ENCODE results near the gene ST6GALNAC3. TPM values are rescaled to one million over a fixed set of nuclear protein-coding genes. Genes with fewer than 3 reads are reported as not detected.

The ST6GALNAC3 gene
- total RNA-seq, 1 experiment from 2014 or later: not detected

DNA sequence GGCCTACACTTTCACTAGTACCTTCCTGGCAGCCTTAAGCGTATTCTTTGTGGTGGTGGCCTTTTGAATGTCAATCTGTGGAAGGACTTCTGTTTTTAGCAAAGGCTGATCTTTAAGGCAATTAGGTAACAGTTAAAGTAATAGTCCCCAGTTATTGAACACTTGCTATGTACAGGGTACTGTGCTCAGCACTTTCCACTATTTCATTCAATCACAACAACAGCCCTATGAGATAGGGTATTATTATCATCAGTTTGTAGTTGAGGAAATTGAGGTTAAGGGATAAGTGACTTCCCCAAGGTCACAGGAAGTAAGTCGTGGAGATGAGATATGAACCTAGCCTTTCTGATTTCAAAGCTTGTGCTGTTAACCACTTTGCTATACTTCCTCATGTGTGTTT is 185.7 kb downstream of the ST6GALNAC3 start:
- in situ Hi-C loops (cut with HindIII; ENCODE audit: low sequenced_read_pairs): no loop called here
- DNase-seq (ENCODE audit: low spot score): no peak

DNA sequence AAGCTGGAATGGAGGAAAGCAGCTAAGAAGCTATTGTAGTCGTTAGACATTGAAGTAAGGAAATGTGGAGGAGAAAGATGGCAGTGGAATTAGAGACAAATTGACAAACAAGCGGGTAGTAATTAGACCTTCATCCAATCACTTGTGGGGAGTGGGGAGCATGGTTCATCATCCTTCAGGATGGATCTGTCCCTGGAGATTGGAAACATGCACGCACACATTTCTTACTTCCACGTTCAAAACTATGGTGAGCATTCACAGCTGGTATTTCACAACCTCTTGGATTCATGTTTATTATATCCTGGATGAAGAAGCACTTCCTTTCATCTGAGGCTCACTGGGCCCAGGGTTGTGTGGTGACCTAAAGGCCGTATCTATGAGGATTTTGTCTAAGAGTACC is 188.1 kb downstream of the ST6GALNAC3 start:
- in situ Hi-C loops (cut with HindIII; ENCODE audit: low sequenced_read_pairs): no loop called here
- no peak for DNase-seq (ENCODE audit: low spot score)

- DNase-seq (ENCODE audit: low spot score): no peak
- in situ Hi-C loops (cut with HindIII; ENCODE audit: low sequenced_read_pairs): no loop called here
Measured at GRCh38 chr1:76264642-76265041, 190.1 kb downstream of the ST6GALNAC3 start.

DNA sequence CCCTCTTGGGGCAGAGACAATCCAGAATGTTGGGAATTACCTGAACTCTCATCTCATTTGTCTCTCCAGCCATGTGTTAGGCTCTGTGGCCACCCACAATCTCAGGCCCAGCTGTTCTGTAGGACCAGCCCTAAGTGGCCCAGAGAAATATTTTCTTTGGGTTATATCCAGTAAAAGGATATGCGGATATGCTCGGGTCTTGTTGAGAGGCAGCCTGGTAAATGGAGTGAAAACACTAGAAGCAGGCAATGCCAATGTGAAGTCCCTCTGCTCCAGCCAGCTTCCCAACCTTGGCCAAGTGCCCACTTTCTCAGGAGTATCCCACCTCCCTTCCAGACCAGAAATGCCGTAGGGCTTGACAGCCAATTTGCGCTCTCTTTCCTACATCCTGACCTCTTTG is 192.2 kb downstream of the ST6GALNAC3 start:
- in situ Hi-C loops (cut with HindIII; ENCODE audit: low sequenced_read_pairs): no loop called here
- no peak for DNase-seq (ENCODE audit: low spot score)

DNA sequence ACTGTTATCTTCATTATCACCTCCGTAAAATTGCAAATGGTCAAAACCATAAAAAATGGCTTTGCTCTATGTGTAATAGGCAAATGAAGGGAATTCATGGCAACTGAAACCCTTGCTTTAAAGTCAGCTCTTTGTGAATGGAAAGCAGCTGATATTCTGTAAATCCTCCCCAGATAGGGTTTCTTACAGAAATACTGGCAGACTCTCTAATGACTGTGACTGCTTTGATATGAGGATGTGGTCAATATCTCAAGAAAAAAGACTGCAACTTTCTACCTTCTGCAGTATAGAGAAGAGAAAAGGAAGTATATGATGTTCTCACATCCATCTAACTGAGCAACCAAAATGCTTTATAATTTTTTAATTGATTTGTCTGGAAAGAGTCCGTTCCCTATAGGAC is 193.1 kb downstream of the ST6GALNAC3 start:
- in situ Hi-C loops (cut with HindIII; ENCODE audit: low sequenced_read_pairs): no loop called here
- no peak for DNase-seq (ENCODE audit: low spot score)

DNA sequence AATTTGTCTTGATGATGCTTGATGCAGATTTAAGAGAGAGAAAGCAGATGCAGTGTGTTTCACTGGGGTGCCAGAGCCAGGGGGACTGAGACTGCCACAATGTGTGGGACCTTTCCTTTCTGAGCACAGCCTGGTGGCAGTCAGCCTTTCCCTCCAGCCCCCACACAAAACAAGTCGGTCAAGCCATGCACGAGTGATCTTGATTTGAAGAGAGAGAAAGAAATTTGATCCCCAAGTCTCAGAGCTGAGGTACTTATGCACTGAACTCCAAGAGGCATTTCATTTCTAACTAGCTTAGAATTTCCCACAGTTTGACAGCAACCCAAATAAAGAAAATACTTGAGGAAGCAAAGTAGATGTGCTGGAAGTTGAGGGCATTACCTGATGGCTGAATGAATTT is 193.8 kb downstream of the ST6GALNAC3 start:
- in situ Hi-C loops (cut with HindIII; ENCODE audit: low sequenced_read_pairs): no loop called here
- DNase-seq (ENCODE audit: low spot score): no peak

DNA sequence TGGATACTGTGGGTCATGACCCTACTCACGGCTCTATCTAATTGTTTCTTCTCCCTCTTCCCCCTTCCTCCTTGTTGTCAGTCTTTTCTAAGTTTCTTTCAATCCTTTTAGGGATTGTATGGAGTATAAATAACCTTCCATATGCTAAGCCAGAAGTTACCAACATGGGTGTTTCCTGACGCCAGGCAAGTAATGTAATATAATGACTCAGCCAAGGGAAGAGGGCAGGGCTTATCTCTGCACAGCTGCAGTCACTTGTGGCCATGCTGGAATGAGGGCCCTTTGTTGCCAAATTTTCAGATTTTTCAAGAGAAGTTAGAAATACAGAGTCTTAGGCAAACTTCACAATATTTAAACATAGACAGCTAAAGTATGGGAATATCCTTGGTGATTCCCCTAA is 194.6 kb downstream of the ST6GALNAC3 start:
- in situ Hi-C loops (cut with HindIII; ENCODE audit: low sequenced_read_pairs): no loop called here
- DNase-seq (ENCODE audit: low spot score): no peak

DNA sequence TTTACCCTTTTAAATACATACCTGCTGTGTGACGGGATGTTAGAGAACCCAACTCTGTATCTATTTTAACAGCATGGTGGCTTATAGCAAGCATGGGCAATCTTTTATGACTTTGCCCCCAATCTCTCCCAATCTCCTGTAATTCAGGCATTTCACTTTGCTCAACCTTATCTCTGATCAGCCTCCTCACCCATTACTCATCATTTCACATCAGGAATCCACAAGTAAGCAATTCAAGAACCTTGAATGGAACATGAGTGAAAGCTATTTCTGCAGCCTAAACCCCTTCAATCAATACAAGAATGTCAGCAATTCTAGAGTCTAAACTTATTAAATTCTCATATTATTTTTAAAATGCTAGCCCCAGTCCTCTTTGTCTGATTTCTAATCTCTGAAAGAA is 199.8 kb downstream of the ST6GALNAC3 start:
- no peak for DNase-seq (ENCODE audit: low spot score)
- in situ Hi-C loops (cut with HindIII; ENCODE audit: low sequenced_read_pairs): no loop called here

GRCh38 chr1:76274718-76275117 is 200.2 kb downstream of the ST6GALNAC3 start:
- in situ Hi-C loops (cut with HindIII; ENCODE audit: low sequenced_read_pairs): no loop called here

DNA sequence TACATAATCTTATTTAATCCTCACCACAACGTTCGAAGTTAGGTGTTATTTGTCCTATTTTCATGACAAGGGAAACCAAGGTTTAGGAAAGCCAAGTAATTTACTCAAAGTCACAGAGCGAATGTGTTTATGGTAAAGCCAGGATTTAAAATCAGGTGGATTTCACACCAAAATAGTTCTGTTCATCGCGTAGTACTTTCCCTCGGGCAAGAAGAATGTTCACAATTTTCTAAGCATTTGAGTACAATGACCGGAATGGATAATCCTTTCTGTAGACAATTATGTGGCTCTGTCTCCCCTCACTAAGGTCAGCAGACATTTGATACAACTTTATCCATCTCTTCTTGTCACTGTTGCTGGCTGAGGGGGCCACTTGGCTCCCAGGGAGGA is 204.2 kb downstream of the ST6GALNAC3 start:
- in situ Hi-C loops (cut with HindIII; ENCODE audit: low sequenced_read_pairs): no loop called here
- no peak for DNase-seq (ENCODE audit: low spot score)

More at GRCh38 chr1:76274718-76275117, 200.2 kb downstream of the ST6GALNAC3 start:
- no peak for DNase-seq (ENCODE audit: low spot score)

DNA sequence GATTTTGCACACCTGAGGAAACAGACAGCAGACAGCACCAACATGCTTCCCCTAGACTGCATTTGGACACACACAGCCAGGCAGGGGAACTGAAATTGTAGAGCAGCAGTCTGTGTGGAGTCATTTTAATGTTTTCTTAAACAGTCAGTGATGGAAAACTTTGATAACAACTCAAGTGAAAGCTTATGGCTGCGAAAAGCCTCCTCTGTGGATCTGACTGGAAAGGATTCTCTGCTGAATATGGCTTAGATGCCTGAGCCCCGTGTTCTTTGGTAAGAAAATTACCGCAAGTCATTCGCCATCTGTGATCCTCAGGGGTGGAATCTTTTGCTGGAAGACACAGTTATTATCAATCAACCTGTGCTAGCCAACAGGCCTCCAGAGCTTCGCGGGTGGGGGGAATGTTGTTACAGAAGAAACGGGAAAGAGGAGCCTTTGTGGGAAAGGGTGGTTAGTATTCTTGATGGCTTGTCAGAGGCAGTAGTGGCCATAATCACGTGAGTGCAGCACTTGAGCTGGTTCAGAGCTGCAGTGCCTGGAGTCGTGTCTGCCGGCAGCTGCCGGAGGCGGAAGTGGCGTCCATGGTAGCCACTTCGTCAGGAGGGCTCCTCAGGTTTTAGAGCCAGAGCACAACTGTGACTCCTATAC is 204.7 kb downstream of the ST6GALNAC3 start:
- peak; percentile 31 for DNase-seq (ENCODE audit: low spot score)
- in situ Hi-C loops (cut with HindIII; ENCODE audit: low sequenced_read_pairs): no loop called here

DNA sequence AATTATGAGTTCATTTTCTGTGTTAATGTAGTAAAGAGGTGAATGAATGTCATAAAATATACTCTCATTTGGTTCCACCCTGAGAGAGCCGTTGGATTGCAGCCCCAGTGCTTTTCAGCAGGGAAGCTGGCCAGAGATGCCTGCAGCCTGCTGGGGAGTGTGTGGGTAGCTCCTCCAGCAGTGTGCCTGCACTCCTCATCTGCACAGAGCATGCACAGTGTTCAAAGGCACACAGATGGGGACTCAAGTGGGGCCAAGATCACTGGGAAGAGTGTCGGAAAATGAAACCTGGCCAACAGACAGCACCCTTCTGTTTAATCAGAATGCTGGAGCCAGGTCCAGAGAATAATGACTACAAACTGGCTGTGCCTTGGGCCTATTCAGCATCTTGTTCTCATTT is 206.8 kb downstream of the ST6GALNAC3 start:
- in situ Hi-C loops (cut with HindIII; ENCODE audit: low sequenced_read_pairs): no loop called here
- DNase-seq (ENCODE audit: low spot score): peak; percentile 32

GRCh38 chr1:76284842-76285241 is 210.3 kb downstream of the ST6GALNAC3 start:
- in situ Hi-C loops (cut with HindIII; ENCODE audit: low sequenced_read_pairs): no loop called here
- DNase-seq (ENCODE audit: low spot score): no peak

- in situ Hi-C loops (cut with HindIII; ENCODE audit: low sequenced_read_pairs): no loop called here
- DNase-seq (ENCODE audit: low spot score): no peak
Measured at GRCh38 chr1:76285578-76286135, 211.1 kb downstream of the ST6GALNAC3 start.

DNA sequence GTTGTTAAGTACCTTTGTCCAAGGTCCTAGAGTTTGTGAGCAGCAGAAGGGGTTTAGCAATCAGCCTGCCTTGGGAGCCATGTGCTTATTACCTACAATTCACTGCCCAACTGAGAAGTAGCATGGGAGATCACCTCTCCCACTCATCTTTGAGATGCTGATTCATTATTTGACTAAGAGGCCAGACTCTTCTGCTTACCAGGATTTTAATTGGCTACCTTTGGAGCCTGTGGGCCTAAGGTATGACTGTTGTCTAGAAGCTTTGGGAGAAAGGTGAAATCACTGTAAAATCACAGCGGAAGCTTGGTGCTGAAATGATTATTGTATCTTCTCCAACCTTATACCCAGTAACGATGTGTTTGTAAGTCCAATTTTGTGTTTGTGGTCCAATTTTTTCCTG is 213.4 kb downstream of the ST6GALNAC3 start:
- no peak for DNase-seq (ENCODE audit: low spot score)
- in situ Hi-C loops (cut with HindIII; ENCODE audit: low sequenced_read_pairs): no loop called here

DNA sequence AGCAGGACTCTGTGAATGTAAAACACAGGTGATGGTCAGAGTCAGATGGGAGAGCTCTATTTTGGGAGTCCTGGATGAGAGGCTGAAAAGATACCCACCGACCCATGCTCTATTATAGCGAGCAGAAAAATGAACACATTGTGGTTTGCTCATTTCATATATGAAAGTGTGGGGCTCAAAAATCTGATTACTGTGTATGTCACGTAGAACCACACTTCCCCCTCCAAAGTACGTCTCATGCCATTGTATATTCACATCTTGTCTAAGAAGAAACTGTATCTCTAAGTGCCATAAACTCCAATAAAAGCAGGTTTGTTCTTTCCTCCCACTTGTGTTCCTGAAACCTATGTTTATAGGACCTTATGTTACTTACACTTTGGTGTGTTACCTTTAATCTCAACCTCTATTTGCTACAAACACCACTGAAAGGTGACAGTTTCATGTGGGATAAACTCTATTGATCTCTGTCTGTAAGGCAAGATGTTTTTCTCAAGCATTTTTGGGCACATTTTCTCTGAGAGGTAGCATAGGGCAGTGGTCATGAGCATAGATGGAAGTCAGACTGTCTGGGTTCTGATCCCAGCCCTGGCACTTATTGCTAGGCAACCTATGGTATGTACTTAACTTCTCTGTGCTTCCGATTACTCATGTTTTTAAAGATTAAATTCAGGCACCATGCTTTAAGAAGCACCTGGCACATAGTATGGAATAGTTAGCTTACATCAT is 214.4 kb downstream of the ST6GALNAC3 start:
- in situ Hi-C loops (cut with HindIII; ENCODE audit: low sequenced_read_pairs): no loop called here
- DNase-seq (ENCODE audit: low spot score): no peak

DNA sequence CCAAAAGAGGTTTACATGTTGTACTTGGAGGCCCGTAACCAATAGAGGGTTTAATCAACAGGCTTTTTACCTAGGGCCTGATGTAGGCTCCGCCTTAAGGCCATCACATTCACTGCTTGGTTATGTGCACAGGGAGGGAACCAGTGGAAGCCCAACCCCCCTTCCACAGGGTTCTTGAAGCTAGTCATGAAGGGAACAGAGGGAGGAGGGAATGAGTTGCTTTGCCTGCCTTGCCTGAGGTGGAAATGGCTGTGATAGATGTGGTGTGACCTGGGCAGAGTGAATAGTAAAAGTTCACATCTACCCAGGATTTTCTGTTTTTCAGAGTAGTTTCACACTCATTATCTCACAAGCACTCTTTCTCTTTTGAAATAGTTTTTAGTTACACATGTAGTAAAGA is 215.1 kb downstream of the ST6GALNAC3 start:
- DNase-seq (ENCODE audit: low spot score): no peak
- in situ Hi-C loops (cut with HindIII; ENCODE audit: low sequenced_read_pairs): no loop called here

DNA sequence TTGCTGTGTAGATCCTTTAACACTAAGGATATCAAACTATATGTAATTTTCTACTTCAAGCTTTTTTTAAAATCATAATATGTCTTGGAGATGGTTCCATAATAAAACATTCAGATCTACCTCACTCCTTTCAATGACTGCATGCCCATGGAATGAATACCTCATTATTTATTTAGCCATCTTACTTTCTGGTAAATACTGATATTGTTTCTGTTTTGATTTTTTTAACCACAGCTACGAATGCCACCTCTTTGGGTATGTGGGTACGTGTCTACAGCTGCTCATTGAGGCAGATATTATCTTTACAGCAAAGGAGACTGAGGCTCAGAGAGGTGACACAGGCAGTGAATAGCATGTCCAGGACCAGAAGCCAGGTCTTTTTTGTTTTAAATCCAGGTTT is 215.7 kb downstream of the ST6GALNAC3 start:
- in situ Hi-C loops (cut with HindIII; ENCODE audit: low sequenced_read_pairs): no loop called here
- no peak for DNase-seq (ENCODE audit: low spot score)

DNA sequence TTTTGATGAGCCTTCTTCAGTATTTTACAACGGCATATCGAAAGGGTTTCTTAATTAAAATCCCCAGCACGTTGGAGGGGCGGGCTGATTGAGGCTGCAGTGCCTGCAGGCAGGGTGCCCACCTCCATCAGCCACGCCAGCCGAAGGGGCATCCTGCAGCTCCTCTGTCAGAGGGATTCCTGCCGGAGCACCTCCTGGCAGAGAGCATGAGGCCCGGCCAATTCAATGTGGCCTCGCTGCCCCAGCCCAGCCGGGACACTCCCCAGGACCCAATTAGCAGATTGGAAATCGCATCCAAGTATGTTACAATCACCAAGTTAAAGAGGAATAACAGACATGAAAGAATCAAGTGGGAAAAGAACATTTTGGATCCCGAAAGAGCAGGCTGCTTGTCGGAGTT is 216.6 kb downstream of the ST6GALNAC3 start:
- DNase-seq (ENCODE audit: low spot score): peak; percentile 27
- in situ Hi-C loops (cut with HindIII; ENCODE audit: low sequenced_read_pairs): no loop called here

GRCh38 chr1:76291737-76292136 is 217.2 kb downstream of the ST6GALNAC3 start:
- DNase-seq (ENCODE audit: low spot score): no peak
- in situ Hi-C loops (cut with HindIII; ENCODE audit: low sequenced_read_pairs): no loop called here

All from G401 (cell line).